Measurements from ENCODE around the gene HDAC4.

Gene HDAC4

GRCh38 chr2:239381709-239382134 is 19.1 kb downstream of the HDAC4 start:
- Histone ChIP-seq H3K4me3 (ENCODE audit: insufficient read depth, low read length, poor library complexity, severe bottlenecking) (no peak overlapping the region), H3K27ac (ENCODE audit: low read depth, low read length) (no peak overlapping the region), H3K9ac (ENCODE audit: low read length) (no peak overlapping the region), H3K4me2 (ENCODE audit: low read depth, low read length, poor library complexity, severe bottlenecking) (no peak overlapping the region), H2AFZ (ENCODE audit: low read depth, low read length, severe bottlenecking) (no peak overlapping the region), H3K27me3 (ENCODE audit: low read length) (no peaks in the 10 kb centered on the region), H3K36me3 (ENCODE audit: low read length) (no peaks in the 10 kb centered on the region), H3K9me3 (ENCODE audit: insufficient read depth, low read length) (no peaks in the 10 kb centered on the region), H4K20me1 (ENCODE audit: low read depth, low read length) (peaks cover 8% of the 10 kb centered on the region; the same call in 1 of the 2 replicates), H3K9me2 (replicated peaks; ENCODE audit: insufficient read depth, low read length) (no peaks in the 10 kb centered on the region), H3F3A (ENCODE audit: insufficient read depth) (no peaks in the 10 kb centered on the region), H3K79me2 (ENCODE audit: insufficient read depth, low read length) (no peaks in the 10 kb centered on the region)
- TF ChIP-seq EZH2phosphoT487 (conservative IDR thresholded peaks at IDR 0.05; ENCODE audit: low read length) (no peak), CTCF (IDR thresholded peaks at IDR 0.05; ENCODE audit: insufficient read depth, low read length, poor library complexity, severe bottlenecking) (no peak)

DNA sequence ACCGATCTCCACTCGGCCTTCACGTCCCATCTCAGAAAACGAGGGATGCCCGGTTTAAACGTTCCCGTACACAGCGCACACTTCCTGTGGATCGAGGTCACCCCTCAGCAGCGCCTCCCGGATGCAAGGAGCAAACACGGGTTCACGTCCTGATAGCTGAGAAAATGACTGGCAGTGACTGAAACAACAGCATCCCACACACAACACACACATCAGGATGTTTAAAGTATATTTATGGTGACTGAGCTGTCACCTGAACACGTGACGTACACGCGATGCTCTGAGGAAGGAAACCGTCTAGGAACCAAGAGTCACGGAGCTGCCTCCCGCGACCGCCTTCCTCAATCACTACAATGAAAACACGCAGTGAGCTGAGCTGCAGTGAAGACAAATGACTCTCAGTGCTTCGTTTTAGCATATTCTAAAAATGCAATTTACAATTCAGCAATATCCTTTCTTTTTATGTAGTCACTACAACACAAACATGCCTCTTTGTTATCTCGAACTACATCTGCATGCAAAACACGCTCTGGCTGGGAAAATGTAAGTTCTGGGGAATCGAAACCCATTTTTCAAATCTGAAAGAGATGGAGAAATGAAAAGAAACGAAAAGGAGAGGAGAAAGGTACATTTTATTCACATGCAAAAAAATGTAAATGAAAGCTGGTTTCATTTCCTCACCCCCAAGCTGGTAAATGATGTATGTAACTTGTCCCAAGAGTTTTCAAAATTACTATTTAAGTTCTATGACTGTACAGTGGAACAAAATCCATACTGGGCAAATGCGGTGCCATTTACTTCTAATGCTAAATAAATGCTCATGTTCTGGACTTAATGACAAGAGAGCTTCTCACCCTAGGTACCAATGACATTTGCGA is 19.8 kb downstream of the HDAC4 start:
- TF ChIP-seq CTCF (IDR thresholded peaks at IDR 0.05; ENCODE audit: insufficient read depth, low read length, poor library complexity, severe bottlenecking), result no peak
- TF ChIP-seq EZH2phosphoT487 (conservative IDR thresholded peaks at IDR 0.05; ENCODE audit: low read length), result no peak
- H3K9me2 ChIP-seq (replicated peaks; ENCODE audit: insufficient read depth, low read length), result no peaks in the 10 kb centered on the region
- no peaks in the 10 kb centered on the region for H3K27me3 ChIP-seq (ENCODE audit: low read length)
- H3K9me3 ChIP-seq (ENCODE audit: insufficient read depth, low read length), result no peaks in the 10 kb centered on the region
- H2AFZ ChIP-seq (ENCODE audit: low read depth, low read length, severe bottlenecking), result no peak overlapping the region
- no peak overlapping the region for H3K4me3 ChIP-seq (ENCODE audit: insufficient read depth, low read length, poor library complexity, severe bottlenecking)
- no peaks in the 10 kb centered on the region for H3F3A ChIP-seq (ENCODE audit: insufficient read depth)
- H3K36me3 ChIP-seq (ENCODE audit: low read length), result no peaks in the 10 kb centered on the region
- H3K9ac ChIP-seq (ENCODE audit: low read length), result no peak overlapping the region
- H3K79me2 ChIP-seq (ENCODE audit: insufficient read depth, low read length), result no peaks in the 10 kb centered on the region
- no peak overlapping the region for H3K27ac ChIP-seq (ENCODE audit: low read depth, low read length)
- H3K4me2 ChIP-seq (ENCODE audit: low read depth, low read length, poor library complexity, severe bottlenecking), result peak overlapping the region; percentile 23
- H4K20me1 ChIP-seq (ENCODE audit: low read depth, low read length), result peaks cover 8% of the 10 kb centered on the region; the same call in 1 of the 2 replicates

GRCh38 chr2:239379641-239380170 is 21.1 kb downstream of the HDAC4 start:
- H3K9me3 ChIP-seq (ENCODE audit: insufficient read depth, low read length), result no peaks in the 10 kb centered on the region
- no peak overlapping the region for H3K4me2 ChIP-seq (ENCODE audit: low read depth, low read length, poor library complexity, severe bottlenecking)
- no peak overlapping the region for H2AFZ ChIP-seq (ENCODE audit: low read depth, low read length, severe bottlenecking)
- no peaks in the 10 kb centered on the region for H3K9me2 ChIP-seq (replicated peaks; ENCODE audit: insufficient read depth, low read length)
- no peaks in the 10 kb centered on the region for H3F3A ChIP-seq (ENCODE audit: insufficient read depth)
- H3K4me3 ChIP-seq (ENCODE audit: insufficient read depth, low read length, poor library complexity, severe bottlenecking), result no peak overlapping the region
- H3K27ac ChIP-seq (ENCODE audit: low read depth, low read length), result no peak overlapping the region
- no peaks in the 10 kb centered on the region for H3K36me3 ChIP-seq (ENCODE audit: low read length)
- no peaks in the 10 kb centered on the region for H3K79me2 ChIP-seq (ENCODE audit: insufficient read depth, low read length)
- TF ChIP-seq EZH2phosphoT487 (conservative IDR thresholded peaks at IDR 0.05; ENCODE audit: low read length), result no peak
- H4K20me1 ChIP-seq (ENCODE audit: low read depth, low read length), result peaks cover 8% of the 10 kb centered on the region; the same call in 1 of the 2 replicates
- H3K9ac ChIP-seq (ENCODE audit: low read length), result no peak overlapping the region
- H3K27me3 ChIP-seq (ENCODE audit: low read length), result no peaks in the 10 kb centered on the region
